Keratinocyte (primary cell): Measurements from ENCODE around the gene DSCAM. TPM values are rescaled to one million over a fixed set of nuclear protein-coding genes. Genes with fewer than 3 reads are reported as not detected.

Experiments used
- DNase-seq: peaks from one replicate; pipeline ENCODE4 v3.0.0-alpha.2; 2011; ENCODE audit warnings: low read depth, missing footprints, low spot score
- FAIRE-seq: peaks from 2 replicates; lab custom pipeline; 2011; peaks lifted over from hg19 to GRCh38; lab: Jason Lieb, UNC
- H2AFZ ChIP-seq: 2 replicates; pipeline ENCODE4 v1.6.0; 2012; ENCODE audit warnings: low read length, control low read depth, inconsistent platforms; ENCODE audit not compliant: control insufficient read depth
- H3K27ac ChIP-seq: 2 replicates; pipeline ENCODE4 v1.5.1; 2011; ENCODE audit warnings: low read length; ENCODE audit not compliant: control insufficient read depth, insufficient read depth
- H3K27me3 ChIP-seq: 3 replicates; pipeline ENCODE4 v1.6.0; 2011; ENCODE audit warnings: low read length; ENCODE audit not compliant: control insufficient read depth, insufficient read depth; ENCODE audit errors: extremely low read depth
- H3K36me3 ChIP-seq, 2 experiments: 2 replicates in 1 of 2; 3 replicates in 1 of 2; pipeline ENCODE4 v1.5.1; 2011; ENCODE audit warnings: low read length in 2 of 2, mild to moderate bottlenecking in 1 of 2; ENCODE audit not compliant: control insufficient read depth in 2 of 2, insufficient read depth in 2 of 2; ENCODE audit errors: extremely low read depth in 1 of 2
- H3K4me1 ChIP-seq: 3 replicates; pipeline ENCODE4 v1.5.1; 2011; ENCODE audit warnings: low read length; ENCODE audit not compliant: control insufficient read depth, insufficient read depth; ENCODE audit errors: extremely low read depth
- H3K4me2 ChIP-seq: 3 replicates; pipeline ENCODE4 v1.6.0; 2011; ENCODE audit warnings: low read depth, low read length; ENCODE audit not compliant: control insufficient read depth, insufficient read depth; ENCODE audit errors: extremely low read depth
- H3K4me3 ChIP-seq, 3 experiments: fragments of 200-600 bp in 1 of 3; sonication (generic) in 1 of 3; 2 replicates in 2 of 3; 3 replicates in 1 of 3; pipeline ENCODE4 v1.5.1; 2011 to 2016; ENCODE audit warnings: low read length in 3 of 3, mild to moderate bottlenecking in 3 of 3, control low read depth in 2 of 3, inconsistent platforms in 1 of 3, low read depth in 1 of 3, mixed read lengths in 1 of 3, mixed run types in 1 of 3, moderate library complexity in 1 of 3; ENCODE audit not compliant: control insufficient read depth in 2 of 3, insufficient read depth in 2 of 3; ENCODE audit errors: extremely low read depth in 1 of 3
- H3K79me2 ChIP-seq: 2 replicates; pipeline ENCODE4 v1.6.0; 2012; ENCODE audit warnings: low read length; ENCODE audit not compliant: control insufficient read depth, insufficient read depth
- H3K9ac ChIP-seq: 3 replicates; pipeline ENCODE4 v1.6.0; 2011; ENCODE audit warnings: low read length; ENCODE audit not compliant: control insufficient read depth, insufficient read depth; ENCODE audit errors: extremely low read depth
- H3K9me1 ChIP-seq: 3 replicates; pipeline ENCODE4 v1.6.0; 2011; ENCODE audit warnings: low read length; ENCODE audit not compliant: control insufficient read depth, insufficient read depth; ENCODE audit errors: extremely low read depth
- H3K9me3 ChIP-seq: 2 replicates; pipeline ENCODE4 v1.5.1; 2012; ENCODE audit warnings: low read depth, low read length; ENCODE audit not compliant: control insufficient read depth
- H4K20me1 ChIP-seq: 3 replicates; pipeline ENCODE4 v1.6.0; 2011; ENCODE audit warnings: low read length; ENCODE audit not compliant: control insufficient read depth, insufficient read depth; ENCODE audit errors: extremely low read depth
- EZH2 ChIP-seq: IDR thresholded peaks from one replicate; pipeline ENCODE4 v1.6.1; 2012; ENCODE audit warnings: inconsistent platforms, mild to moderate bottlenecking, low read length, moderate library complexity
- dilution Hi-C: fragments of 300-500 bp; cut with MboI; formaldehyde crosslinking; loops from one replicate; pipeline ENCODE4 v1.7.0; 2020; ENCODE audit warnings: low sequenced_read_pairs; ENCODE audit not compliant: extremely low pct_ligation_motif_present
- polyA plus RNA-seq, 5 experiments: library from polyadenylated mRNA; depleted of rRNA in 3 of 5; stranded (reverse) in 3 of 5; stranded (forward) in 1 of 5; unstranded in 1 of 5; fragments of >200 nt; gene quantifications; 1 replicate in 1 of 5; 2 replicates in 3 of 5; 3 replicates in 1 of 5; pipeline versions ENCODE4 v1.2.1 to v1.2.3, GENCODE V29; 2011 to 2012; ENCODE audit warnings: missing spikeins in 2 of 5, low read depth in 1 of 5, low replicate concordance in 1 of 5
- TF ChIP-seq, protein P1 (sequence below), 3 experiments: IDR thresholded peaks in 1 of 3; conservative IDR thresholded peaks in 1 of 3; optimal IDR thresholded peaks in 1 of 3; 2 replicates in 2 of 3; 3 replicates in 1 of 3; pipeline versions ENCODE3 to v1.5.1; 2011; ENCODE audit warnings: low read length in 3 of 3, mild to moderate bottlenecking in 3 of 3, moderate library complexity in 2 of 3, control low read depth in 1 of 3, inconsistent platforms in 1 of 3; ENCODE audit not compliant: insufficient read depth in 2 of 3; ENCODE audit errors: extremely low read depth in 1 of 3

DSCAM gene
- polyA plus RNA-seq, 1 donor (not counting 4 experiments of a cell fraction or from before 2014, with no cell fraction given) = 2.1 TPM

DNA sequence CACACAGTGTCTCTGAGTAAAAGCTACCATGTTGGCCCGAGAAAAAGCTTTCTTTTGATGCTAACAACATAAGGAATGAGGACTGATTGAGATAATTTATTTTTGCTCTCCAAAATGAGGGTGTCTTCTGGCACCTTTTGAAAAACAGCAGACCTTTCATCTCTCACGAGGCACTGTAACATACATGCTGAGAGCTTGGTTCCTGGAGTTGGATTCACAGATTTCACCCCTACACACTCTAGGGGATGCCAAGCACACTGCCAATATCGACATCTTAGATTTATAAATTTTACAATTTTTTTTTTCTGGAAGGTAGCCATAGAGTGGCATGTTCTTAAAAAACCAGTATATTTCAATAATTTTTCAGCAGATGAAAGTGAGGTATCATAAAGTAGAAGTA is 408.3 kb downstream of the DSCAM start:
- Histone ChIP-seq H3K27ac (no peak overlapping the region), H2AFZ (no peak overlapping the region), H3K9me1 (no peaks in the 10 kb centered on the region), H3K27me3 (no peaks in the 10 kb centered on the region), H3K4me1 (no peaks in the 10 kb centered on the region), H3K4me2 (no peak overlapping the region), H4K20me1 (no peaks in the 10 kb centered on the region), H3K4me3 (no peak overlapping the region), H3K79me2 (no peaks in the 10 kb centered on the region), H3K36me3 (no peaks in the 10 kb centered on the region), H3K9me3 (no peaks in the 10 kb centered on the region), H3K9ac (no peak overlapping the region)
- FAIRE-seq (no peak), DNase-seq (no peak)
- no peak for TF ChIP-seq EZH2
- TF ChIP-seq, protein P1, sequence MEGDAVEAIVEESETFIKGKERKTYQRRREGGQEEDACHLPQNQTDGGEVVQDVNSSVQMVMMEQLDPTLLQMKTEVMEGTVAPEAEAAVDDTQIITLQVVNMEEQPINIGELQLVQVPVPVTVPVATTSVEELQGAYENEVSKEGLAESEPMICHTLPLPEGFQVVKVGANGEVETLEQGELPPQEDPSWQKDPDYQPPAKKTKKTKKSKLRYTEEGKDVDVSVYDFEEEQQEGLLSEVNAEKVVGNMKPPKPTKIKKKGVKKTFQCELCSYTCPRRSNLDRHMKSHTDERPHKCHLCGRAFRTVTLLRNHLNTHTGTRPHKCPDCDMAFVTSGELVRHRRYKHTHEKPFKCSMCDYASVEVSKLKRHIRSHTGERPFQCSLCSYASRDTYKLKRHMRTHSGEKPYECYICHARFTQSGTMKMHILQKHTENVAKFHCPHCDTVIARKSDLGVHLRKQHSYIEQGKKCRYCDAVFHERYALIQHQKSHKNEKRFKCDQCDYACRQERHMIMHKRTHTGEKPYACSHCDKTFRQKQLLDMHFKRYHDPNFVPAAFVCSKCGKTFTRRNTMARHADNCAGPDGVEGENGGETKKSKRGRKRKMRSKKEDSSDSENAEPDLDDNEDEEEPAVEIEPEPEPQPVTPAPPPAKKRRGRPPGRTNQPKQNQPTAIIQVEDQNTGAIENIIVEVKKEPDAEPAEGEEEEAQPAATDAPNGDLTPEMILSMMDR (optimal IDR thresholded peaks at IDR 0.05 in 1 of 3, IDR thresholded peaks at IDR 0.05 in 1 of 3, conservative IDR thresholded peaks at IDR 0.05 in 1 of 3; ENCODE audit: extremely low read depth in 1 of 3, insufficient read depth in 2 of 3, low read length in 3 of 3) = no peak
- dilution Hi-C loops = no loop called here

DNA sequence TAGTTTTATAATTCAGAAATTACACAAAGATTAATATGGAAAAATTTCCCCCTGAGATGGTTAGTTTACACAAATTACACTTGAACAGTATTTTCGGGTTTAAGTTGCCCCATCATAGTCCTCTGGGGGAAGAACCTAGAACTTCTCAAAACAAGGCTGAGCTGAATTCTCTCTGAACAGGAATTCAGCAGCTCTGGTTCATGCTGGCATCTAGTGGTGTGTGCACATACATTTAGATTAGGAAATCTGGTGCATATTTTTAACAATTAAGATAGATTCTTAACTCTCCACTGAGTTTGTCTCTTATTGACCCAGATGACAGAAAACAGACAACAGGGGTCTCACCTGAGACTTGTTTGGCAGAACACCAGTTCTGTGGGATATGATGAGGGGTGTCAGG is 410.7 kb downstream of the DSCAM start:
- no peaks in the 10 kb centered on the region for H3K27me3 ChIP-seq
- H3K4me1 ChIP-seq = no peaks in the 10 kb centered on the region
- DNase-seq (no peak), FAIRE-seq (no peak)
- no peak overlapping the region for H3K9ac ChIP-seq
- no peak overlapping the region for H3K4me2 ChIP-seq
- no peaks in the 10 kb centered on the region for H3K9me3 ChIP-seq
- no peak overlapping the region for H3K27ac ChIP-seq
- no peak overlapping the region for H3K4me3 ChIP-seq
- H4K20me1 ChIP-seq = no peaks in the 10 kb centered on the region
- no peaks in the 10 kb centered on the region for H3K36me3 ChIP-seq
- H3K9me1 ChIP-seq = no peaks in the 10 kb centered on the region
- H2AFZ ChIP-seq = no peak overlapping the region
- dilution Hi-C loops = no loop called here
- TF ChIP-seq EZH2 = no peak
- TF ChIP-seq, protein P1 (optimal IDR thresholded peaks at IDR 0.05 in 1 of 3, IDR thresholded peaks at IDR 0.05 in 1 of 3, conservative IDR thresholded peaks at IDR 0.05 in 1 of 3; ENCODE audit: extremely low read depth in 1 of 3, insufficient read depth in 2 of 3, low read length in 3 of 3) = no peak
- no peaks in the 10 kb centered on the region for H3K79me2 ChIP-seq
